GM18858 (cell line): ENCODE results near the gene NCF4.

ENCODE experiments used
- ATAC-seq: cut with Tn5 transposase; IDR thresholded peaks from one replicate; pipeline ENCODE4 v1.9.1; 2021; ENCODE audit not compliant: unreplicated experiment

NCF4 gene

DNA sequence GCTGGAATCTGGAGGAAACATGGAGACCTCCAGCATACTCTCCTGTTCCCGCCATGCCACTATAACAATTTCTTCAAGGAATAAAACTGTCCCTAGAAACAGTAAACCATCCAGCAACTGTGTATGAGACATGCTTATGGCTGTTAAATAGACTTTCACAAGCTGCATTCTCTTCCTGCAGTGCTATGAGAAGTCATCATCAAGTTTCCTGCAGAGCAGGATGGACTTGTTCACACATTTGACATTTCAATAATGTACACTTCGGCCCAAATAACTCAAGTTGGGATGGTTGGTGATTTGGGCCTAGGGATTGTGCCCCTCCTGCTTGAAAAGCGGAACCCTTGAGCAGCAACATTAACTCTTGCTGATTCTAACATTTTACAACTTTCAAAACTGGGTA is 32.5 kb downstream of the NCF4 start:
- no peak for ATAC-seq

DNA sequence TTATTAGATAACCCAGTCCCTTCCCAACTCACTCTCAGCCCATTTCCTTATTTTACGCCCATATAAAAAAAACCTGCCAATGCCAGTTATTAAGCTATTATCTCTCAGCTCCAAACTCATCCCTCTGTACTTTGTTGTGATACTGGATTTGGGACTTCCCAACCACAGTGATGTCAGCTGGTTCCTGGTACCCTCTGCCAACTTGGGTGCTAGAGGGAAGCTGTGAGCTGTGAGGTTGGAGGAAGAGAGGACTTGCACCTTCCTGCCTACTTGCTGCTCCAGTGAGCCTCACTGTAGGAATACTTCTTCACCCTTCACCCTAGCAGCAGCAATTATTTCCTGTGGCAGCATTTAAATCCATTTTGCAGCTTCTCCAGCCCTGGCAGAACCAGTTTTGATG is 33.5 kb downstream of the NCF4 start:
- ATAC-seq: no peak

GRCh38 chr22:36897611-36898010 is 36.8 kb downstream of the NCF4 start:
- ATAC-seq: no peak

DNA sequence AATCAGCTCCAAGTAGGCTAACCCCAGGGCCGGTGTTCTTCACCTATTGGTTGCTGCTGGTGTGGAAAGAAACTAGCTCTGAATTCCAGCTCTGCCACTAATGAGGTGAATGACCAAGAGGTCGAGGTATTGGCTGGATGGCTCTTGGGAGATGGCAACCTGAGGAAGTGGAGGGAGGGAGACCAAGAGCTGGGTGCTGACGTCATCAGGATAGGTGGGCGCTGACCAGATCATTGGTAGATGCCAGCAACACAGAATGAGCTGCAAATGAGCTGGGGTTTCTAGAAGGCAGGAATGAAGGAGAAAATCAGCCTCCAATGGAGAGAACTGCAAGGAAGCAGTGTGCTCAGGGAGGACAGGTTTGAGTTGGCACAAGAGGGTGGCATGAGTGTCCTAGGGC is 37.9 kb downstream of the NCF4 start:
- no peak for ATAC-seq

- no peak for ATAC-seq
Observed at GRCh38 chr22:36899498-36899897, 38.7 kb downstream of the NCF4 start.

DNA sequence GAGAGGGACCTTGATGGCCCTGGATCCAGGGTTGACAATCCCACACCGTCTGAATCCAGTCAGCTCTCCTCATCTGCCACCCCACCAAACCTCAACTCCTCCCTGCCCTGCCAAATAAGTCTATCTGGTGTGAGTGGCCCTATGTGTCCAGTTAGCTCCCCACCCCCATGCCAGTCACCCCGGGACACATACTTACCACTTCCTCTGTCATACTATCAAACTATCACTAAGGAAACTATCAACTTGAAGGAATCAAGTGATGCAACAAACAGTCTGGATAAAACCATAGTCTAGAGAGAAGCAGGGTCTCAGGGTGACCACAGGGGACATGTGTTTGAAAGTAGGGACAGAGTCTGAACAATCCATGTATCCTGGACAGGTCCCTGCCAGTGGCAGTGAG is 39.4 kb downstream of the NCF4 start:
- no peak for ATAC-seq

DNA sequence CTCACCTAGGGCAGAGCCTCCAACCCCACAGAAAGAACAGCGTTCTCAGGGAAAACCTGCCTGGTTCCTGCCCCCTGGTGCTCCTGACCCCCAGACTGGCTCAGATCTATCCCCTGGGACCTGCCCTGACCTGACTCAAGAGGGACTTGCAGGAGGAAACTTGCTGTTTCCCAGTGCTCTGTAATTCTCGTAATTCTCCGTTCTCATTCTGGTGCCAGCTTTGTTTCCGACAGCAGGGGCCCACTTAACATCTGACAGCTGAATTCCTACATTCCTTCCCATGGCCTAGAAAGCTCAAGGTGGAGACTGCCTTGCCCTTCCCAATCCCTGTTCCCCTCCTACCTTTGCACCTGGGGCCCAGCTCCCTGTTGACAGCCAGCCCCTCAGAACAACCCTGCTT is 40.1 kb downstream of the NCF4 start:
- no peak for ATAC-seq

- no peak for ATAC-seq
Observed at GRCh38 chr22:36901411-36902142, 40.8 kb downstream of the NCF4 start.

DNA sequence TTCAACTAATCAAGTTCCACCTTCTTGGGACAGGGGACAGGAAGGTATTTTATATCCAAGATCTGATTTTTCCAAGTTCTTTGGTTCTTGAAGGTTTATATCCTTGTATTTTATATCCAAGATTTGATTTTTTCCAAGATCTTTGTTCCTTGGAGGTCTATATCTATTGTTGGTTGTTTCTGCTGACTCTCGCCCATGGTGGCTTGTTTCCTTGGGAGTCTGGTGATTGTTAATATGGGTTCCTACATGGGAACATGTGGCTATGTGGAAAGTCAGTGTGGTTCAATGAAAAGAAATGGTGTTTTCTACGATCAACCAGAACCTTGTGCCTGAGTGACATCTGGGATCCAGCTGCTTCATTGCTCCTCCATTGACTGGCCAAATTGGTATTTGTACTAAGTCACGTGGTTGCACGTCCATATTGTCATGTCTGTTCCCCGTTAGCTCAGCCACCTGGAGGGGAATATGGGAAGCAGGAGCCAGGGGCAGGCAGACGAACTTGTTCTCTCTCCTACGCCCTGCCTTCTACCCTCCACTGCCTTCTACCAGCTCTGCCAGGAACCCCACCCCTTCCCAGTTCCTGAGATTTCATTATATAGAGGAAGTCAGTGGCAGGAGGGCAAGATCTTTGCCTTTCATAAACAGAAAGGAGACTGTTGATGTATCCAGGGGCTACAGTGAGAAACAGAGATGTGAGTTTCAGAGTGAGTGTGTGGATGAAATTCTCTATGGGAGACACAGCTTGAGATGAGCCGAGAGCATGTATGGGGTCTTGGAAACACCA is 41.5 kb downstream of the NCF4 start:
- no peak for ATAC-seq

DNA sequence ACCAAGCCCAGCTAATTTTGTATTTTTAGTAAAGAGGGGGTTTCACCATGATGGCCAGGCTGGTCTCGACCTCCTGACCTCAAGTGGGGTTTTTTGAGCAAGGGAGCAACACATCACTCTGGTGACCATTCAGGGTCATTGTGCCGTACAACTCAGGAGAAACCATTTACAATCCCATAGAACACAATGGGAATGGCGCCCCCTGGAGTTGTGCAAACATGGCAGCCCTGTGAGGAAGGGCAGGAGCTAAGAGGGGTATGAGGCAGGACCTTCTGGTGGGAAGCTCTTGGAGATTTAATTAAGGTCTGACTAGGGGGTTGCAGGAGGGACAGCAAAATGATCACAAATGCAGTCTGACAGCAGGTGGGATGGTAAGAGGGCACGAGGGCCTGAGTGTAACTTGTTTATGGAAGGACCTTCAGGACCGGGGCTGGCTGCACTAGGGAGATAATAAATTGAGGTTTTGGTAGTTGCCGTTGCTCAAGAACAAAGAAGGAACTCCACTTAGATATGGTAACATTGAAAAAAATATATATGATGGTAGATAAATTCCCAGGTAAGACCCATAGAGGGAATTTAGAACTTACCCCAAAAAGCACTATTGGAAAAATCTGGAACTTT is 43.6 kb downstream of the NCF4 start:
- no peak for ATAC-seq

- no peak for ATAC-seq
Observed at GRCh38 chr22:36907253-36908195, 46.7 kb downstream of the NCF4 start.

DNA sequence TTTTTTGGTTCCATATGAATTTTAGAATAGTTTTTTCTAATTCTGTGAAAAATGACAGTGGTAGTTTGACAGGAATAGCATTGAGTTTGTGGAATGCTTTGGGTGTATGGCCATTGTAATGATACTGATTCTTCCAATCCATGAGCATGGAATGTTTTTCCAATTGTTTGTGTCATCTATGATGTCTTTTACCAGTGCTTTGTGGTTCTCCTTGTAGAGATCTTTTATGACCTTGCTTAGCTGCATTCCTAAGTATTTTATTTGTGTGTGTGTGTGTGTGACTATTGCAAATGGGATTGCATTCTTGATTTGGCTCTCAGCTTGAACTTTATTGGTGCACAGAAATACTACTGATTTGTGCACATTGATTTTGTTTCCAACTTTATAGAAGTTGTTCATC is 49.7 kb downstream of the NCF4 start:
- ATAC-seq: no peak

DNA sequence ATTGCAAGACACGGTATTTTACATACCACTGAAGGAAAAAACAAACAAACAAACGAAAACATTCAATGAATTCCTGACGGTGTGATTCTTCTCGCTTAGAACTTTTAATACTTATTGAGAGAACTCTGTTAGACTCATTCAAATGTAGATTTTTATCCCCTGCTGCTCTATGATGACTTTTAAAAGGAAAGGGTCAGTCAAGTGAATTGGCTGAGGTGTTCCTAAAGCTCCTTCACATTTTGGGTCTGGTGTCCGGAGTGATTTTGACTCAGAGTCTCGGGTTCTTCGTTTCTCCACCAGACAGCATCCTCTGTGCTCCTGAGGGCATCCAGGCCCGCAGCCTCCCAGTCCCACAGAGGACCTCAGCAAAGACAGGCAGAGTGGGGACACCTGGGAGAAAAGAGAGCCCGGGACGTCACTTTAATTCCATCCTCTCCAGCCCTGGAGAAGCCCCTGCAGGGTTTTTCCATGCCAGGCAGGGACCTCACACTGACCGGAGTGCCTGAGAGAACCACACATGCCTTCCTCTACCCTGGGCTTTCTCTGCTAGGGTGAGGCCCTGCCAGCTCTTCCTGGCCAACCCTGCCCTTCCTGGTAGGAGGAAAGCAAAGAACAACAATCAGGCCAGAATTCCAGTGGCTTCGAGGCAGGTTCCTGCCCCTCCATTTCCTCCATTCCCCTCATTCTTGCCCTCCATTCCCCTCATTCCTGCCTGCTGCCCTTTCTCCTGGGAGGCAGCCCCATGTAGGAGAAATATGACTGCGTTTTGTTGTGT is 51.3 kb downstream of the NCF4 start:
- no peak for ATAC-seq

GRCh38 chr22:36912694-36913426 is 52.1 kb downstream of the NCF4 start:
- ATAC-seq: no peak

- ATAC-seq: no peak
Observed at GRCh38 chr22:36913427-36914389, 52.9 kb downstream of the NCF4 start, which contains the start of gene CSF2RB. Gene CSF2RB (plus strand): TSS chr22:36913628. CDS start chr22:36922208, 8,580 bp downstream.

GRCh38 chr22:36914390-36914752 is 53.6 kb downstream of the NCF4 start:
- no peak for ATAC-seq

DNA sequence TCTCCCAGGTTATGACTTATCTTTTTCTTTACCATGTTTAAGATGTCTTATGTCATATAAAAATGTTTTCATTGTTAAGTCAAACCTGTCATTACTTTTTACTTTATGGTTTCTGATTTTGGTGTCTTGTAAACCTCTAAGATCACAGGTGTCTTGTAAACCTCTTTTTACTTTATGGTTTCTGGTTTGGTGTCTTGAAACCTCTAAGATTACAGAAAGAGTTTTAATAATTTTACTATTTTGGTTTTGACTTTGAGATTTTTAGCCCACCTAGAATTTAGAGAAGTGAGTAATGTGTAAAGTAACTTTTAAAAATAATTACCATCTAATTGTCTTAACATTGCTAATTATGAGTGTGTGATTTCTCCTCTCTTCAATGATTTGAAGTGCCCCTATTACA is 55.2 kb downstream of the NCF4 start:
- no peak for ATAC-seq

DNA sequence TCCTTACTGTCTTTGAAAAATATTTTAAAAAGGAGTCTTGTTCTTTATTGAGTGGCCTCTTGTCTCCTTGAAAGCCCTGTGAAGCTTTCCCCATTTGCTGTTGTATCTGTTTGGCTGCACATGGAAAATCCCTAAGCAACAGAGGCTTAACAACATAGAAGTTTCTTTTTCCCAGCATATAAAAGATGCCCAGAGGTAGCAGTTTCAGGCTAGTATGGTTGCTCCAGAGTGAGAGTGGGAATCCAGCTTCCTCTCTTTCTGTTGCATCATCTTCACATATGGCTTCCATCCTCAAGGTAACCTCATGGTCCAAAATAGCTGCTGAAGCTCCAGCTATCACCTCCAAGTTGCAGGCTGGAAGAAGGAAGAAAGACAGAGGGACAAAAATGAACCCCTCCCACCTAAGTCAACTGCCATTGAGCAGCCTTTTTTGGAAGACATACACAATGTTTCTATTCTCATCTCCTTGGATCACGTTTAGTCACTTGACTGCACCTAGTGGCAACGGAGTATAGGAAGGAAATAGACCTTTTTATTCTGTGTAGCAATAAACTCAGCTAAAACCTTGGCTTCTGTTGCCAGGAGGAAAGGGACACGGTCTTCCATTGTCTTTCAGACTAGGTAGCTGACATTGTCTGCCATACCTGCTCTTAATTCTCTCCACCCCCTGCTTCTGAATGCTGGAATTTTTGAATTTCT is 57.9 kb downstream of the NCF4 start:
- no peak for ATAC-seq
